Measurements from ENCODE around the gene OR51V1.

Gene OR51V1

DNA sequence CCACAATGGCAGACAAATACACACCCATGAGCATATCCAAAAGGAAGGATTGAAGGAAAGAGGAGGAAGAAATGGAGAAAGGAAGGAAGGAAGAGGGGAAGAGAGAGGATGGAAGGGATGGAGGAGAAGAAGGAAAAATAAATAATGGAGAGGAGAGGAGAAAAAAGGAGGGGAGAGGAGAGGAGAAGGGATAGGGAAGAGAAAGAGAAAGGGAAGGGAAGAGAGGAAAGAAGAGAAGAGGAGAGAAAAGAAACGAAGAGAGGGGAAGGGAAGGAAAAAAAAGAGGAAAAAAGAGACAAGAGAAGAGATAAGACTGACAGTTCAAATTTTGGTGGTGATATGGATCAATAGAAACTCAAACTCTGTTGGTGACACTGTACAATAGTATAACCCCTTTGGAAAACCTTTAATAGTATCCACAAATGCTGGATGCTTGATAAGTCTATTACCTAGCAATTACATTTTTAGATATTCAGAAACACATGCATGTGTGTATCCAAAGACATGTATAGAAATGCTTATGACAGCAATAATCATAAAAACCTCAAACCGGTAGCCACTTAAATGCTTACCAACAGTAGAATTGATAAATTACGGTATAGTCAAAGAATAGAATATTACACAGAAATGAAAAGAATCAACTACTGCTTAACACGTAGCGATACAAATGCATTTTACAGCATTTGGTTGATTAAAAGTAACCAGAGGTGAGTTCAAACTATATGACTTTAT is 35.0 kb upstream of the OR51V1 start:
- no peak for TF ChIP-seq GATA2 (IDR thresholded peaks at IDR 0.05; ENCODE audit: low read depth, low read length)
- no peak for TF ChIP-seq GATA3 (IDR thresholded peaks at IDR 0.05; ENCODE audit: low read depth, low read length)

- TF ChIP-seq GATA3 (IDR thresholded peaks at IDR 0.05; ENCODE audit: low read depth, low read length) (no peak), GATA2 (IDR thresholded peaks at IDR 0.05; ENCODE audit: low read depth, low read length) (no peak)
Observed at GRCh38 chr11:5234381-5234834, 33.9 kb upstream of the OR51V1 start, which contains the start of gene HBD. TSS of gene HBD (minus strand) at chr11:5234483. CDS start at chr11:5234433, 50 bp downstream.

DNA sequence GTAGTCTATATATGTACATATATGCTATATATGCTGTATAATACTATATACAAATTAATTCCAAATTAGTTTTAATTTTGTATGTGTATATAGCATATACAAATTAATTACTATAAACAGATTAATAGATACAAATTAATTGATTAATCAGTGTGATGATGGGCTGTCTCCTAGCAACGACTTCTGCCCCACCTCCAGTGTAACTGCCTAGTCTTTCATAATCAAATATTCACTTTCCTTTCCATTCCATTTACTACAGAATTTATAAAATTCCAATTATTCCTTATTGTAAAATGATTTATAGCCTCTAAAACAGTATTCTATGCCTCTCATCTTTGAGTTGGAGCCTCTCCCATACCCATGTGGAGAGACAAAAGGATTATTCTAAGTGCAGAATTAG is 32.8 kb upstream of the OR51V1 start:
- TF ChIP-seq GATA3 (IDR thresholded peaks at IDR 0.05; ENCODE audit: low read depth, low read length) (no peak), GATA2 (IDR thresholded peaks at IDR 0.05; ENCODE audit: low read depth, low read length) (no peak)

DNA sequence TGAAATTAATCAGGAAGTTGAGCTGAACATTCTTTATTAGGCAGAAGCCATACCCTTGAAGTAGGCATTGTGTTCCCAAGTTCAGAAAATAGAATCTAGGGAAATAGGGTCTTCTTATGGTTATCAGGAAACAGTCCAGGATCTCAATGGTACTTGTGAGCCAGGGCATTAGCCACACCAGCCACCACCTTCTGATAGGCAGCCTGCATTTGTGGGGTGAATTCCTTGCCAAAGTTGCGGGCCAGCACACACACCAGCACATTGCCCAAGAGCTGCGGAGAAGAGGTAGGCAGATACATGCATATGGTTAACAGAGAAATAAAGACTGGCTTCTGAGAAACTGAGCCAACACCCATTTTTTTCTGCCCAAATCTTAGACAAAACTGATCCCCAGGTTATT is 32.3 kb upstream of the OR51V1 start:
- TF ChIP-seq GATA2 (IDR thresholded peaks at IDR 0.05; ENCODE audit: low read depth, low read length): no peak
- TF ChIP-seq GATA3 (IDR thresholded peaks at IDR 0.05; ENCODE audit: low read depth, low read length): no peak

DNA sequence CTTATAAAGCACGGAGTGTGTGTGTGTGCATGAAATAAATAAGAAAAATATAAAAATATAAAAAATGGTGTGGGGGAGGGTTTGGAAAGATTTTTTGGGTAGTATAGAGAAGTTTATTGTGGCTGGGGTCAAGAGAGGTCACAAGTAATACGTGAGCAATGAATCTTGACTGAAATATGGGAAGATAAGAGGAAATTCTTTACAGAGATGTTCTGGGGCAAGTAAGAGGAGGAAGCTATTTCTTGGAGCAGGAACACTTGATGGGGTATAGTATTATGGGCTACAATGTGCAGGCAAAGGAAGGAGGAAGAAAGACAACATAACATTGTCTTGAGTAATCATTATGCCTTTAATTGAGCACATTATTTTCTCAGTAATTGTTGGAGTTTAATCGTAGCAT is 31.7 kb upstream of the OR51V1 start:
- no peak for TF ChIP-seq GATA2 (IDR thresholded peaks at IDR 0.05; ENCODE audit: low read depth, low read length)
- no peak for TF ChIP-seq GATA3 (IDR thresholded peaks at IDR 0.05; ENCODE audit: low read depth, low read length)

- TF ChIP-seq GATA3 (IDR thresholded peaks at IDR 0.05; ENCODE audit: low read depth, low read length) (no peak), GATA2 (IDR thresholded peaks at IDR 0.05; ENCODE audit: low read depth, low read length) (no peak)
Observed at GRCh38 chr11:5231111-5231510, 30.6 kb upstream of the OR51V1 start.

DNA sequence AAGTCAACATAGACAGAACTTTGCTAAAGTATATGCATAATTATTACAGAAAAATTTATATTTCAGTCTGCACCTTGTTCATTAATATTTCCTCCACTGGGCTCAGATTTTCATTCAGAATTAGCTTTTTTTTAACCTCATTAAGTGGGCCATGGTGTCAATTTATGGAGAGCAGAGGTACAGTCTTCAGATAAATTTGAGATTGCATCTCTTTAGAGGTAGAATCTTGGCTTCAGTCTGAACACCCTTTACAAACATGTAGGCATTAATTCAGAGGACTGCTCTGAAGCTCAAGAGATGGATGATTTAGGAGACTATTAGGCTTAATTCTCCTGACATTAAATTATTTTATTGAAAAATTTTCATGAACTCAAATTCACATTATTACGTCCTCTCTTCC is 29.8 kb upstream of the OR51V1 start:
- TF ChIP-seq GATA3 (IDR thresholded peaks at IDR 0.05; ENCODE audit: low read depth, low read length) (no peak), GATA2 (IDR thresholded peaks at IDR 0.05; ENCODE audit: low read depth, low read length) (no peak)

GRCh38 chr11:5229796-5230195 is 29.3 kb upstream of the OR51V1 start:
- TF ChIP-seq GATA3 (IDR thresholded peaks at IDR 0.05; ENCODE audit: low read depth, low read length) (no peak), GATA2 (IDR thresholded peaks at IDR 0.05; ENCODE audit: low read depth, low read length) (no peak)

- no peak for TF ChIP-seq GATA2 (IDR thresholded peaks at IDR 0.05; ENCODE audit: low read depth, low read length)
- no peak for TF ChIP-seq GATA3 (IDR thresholded peaks at IDR 0.05; ENCODE audit: low read depth, low read length)
Observed at GRCh38 chr11:5229356-5229755, 28.9 kb upstream of the OR51V1 start.

GRCh38 chr11:5228124-5228523 is 27.6 kb upstream of the OR51V1 start:
- no peak for TF ChIP-seq GATA2 (IDR thresholded peaks at IDR 0.05; ENCODE audit: low read depth, low read length)
- no peak for TF ChIP-seq GATA3 (IDR thresholded peaks at IDR 0.05; ENCODE audit: low read depth, low read length)

DNA sequence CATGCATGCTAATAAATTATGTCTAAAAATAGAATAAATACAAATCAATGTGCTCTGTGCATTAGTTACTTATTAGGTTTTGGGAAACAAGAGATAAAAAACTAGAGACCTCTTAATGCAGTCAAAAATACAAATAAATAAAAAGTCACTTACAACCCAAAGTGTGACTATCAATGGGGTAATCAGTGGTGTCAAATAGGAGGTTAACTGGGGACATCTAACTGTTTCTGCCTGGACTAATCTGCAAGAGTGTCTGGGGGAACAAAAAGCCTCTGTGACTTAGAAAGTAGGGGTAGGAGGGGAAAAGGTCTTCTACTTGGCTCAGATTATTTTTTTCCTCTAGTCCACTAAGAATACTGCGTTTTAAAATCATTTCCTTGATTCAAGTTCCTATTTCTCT is 27.2 kb upstream of the OR51V1 start:
- TF ChIP-seq GATA2 (IDR thresholded peaks at IDR 0.05; ENCODE audit: low read depth, low read length): no peak
- no peak for TF ChIP-seq GATA3 (IDR thresholded peaks at IDR 0.05; ENCODE audit: low read depth, low read length)

GRCh38 chr11:5226732-5227310 is 26.3 kb upstream of the OR51V1 start, which contains the start of gene HBB:
TSS of gene HBB (minus strand) at chr11:5227071. CDS start at chr11:5227021, 50 bp downstream.
- TF ChIP-seq GATA2 (IDR thresholded peaks at IDR 0.05; ENCODE audit: low read depth, low read length): no peak
- no peak for TF ChIP-seq GATA3 (IDR thresholded peaks at IDR 0.05; ENCODE audit: low read depth, low read length)

DNA sequence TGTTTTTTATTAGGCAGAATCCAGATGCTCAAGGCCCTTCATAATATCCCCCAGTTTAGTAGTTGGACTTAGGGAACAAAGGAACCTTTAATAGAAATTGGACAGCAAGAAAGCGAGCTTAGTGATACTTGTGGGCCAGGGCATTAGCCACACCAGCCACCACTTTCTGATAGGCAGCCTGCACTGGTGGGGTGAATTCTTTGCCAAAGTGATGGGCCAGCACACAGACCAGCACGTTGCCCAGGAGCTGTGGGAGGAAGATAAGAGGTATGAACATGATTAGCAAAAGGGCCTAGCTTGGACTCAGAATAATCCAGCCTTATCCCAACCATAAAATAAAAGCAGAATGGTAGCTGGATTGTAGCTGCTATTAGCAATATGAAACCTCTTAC is 25.0 kb upstream of the OR51V1 start:
- TF ChIP-seq GATA2 (IDR thresholded peaks at IDR 0.05; ENCODE audit: low read depth, low read length) (no peak), GATA3 (IDR thresholded peaks at IDR 0.05; ENCODE audit: low read depth, low read length) (no peak)

- no peak for TF ChIP-seq GATA2 (IDR thresholded peaks at IDR 0.05; ENCODE audit: low read depth, low read length)
- no peak for TF ChIP-seq GATA3 (IDR thresholded peaks at IDR 0.05; ENCODE audit: low read depth, low read length)
Observed at GRCh38 chr11:5224538-5225479, 24.3 kb upstream of the OR51V1 start.
